Upper lobe of left lung (tissue), 6 donors: ENCODE results near the gene COMMD7. TPM values are rescaled to one million over a fixed set of nuclear protein-coding genes. Genes with fewer than 3 reads are reported as not detected.

ENCODE experiments used
- ATAC-seq, 2 donors: fragments of 200-7000 bp; cut with Tn5 transposase; one replicate each; pipeline ENCODE4 v1.9.1; 2022; ENCODE audit warnings: mild to moderate bottlenecking in 2 of 2, moderate library complexity in 2 of 2; ENCODE audit not compliant: low FRiP score in 2 of 2
- DNase-seq, 2 donors: peaks; one replicate each; pipeline ENCODE4 v3.0.0-alpha.2; 2019 to 2020
- H3K27ac ChIP-seq, 4 donors: fragments of 200-600 bp; sonication (generic); one replicate each; pipeline ENCODE4 v1.5.1; 2016 to 2019
- H3K27me3 ChIP-seq, 4 donors: fragments of 200-600 bp; sonication (generic); one replicate each; pipeline ENCODE4 v1.5.1; 2017 to 2019
- H3K36me3 ChIP-seq, 4 donors: fragments of 200-600 bp; sonication (generic); one replicate each; pipeline ENCODE4 v1.5.1; 2016 to 2019
- H3K4me1 ChIP-seq, 4 donors: fragments of 200-600 bp; sonication (generic); one replicate each; pipeline ENCODE4 v1.5.1; 2018 to 2019
- H3K4me3 ChIP-seq, 4 donors: fragments of 200-600 bp; sonication (generic); one replicate each; pipeline ENCODE4 v1.5.1; 2017 to 2019; ENCODE audit warnings: mild to moderate bottlenecking in 2 of 4, moderate library complexity in 1 of 4
- H3K9me3 ChIP-seq, 4 donors: fragments of 200-600 bp; sonication (generic); one replicate each; pipeline ENCODE4 v1.5.1; 2018 to 2019
- EP300 ChIP-seq, 4 donors: sonication (generic); formaldehyde crosslinking; IDR thresholded peaks; one replicate each; pipeline ENCODE4 v1.5.1; 2017; ENCODE audit warnings: antibody characterized with exemption in 4 of 4, control low read depth in 2 of 4
- POLR2A ChIP-seq, 4 donors: fragments of 450-650 bp; IDR thresholded peaks; one replicate each; pipeline ENCODE4 v1.5.1; 2016 to 2017; ENCODE audit warnings: antibody characterized with exemption in 4 of 4, mild to moderate bottlenecking in 2 of 4
- POLR2AphosphoS5 ChIP-seq, 2 donors: sonication (generic); formaldehyde crosslinking; IDR thresholded peaks; one replicate each; pipeline ENCODE4 v1.5.1; 2017; ENCODE audit warnings: antibody characterized with exemption in 2 of 2
- WGBS, 2 donors: methylation state at CpG; one replicate each; pipeline ENCODE4 v1.1.5; 2017 to 2018; 5-methylcytosine and 5-hydroxymethylcytosine counted together
- total RNA-seq, 6 donors: library from RNA; depleted of rRNA in 4 of 6; stranded (reverse); fragments of >200 nt in 4 of 6; gene quantifications; one replicate each; pipeline versions ENCODE4 v1.1.0 to v1.2.1, GENCODE V29; 2016 to 2021
- TF ChIP-seq, protein P1 (sequence below), 6 experiments: fragments of 450-650 bp in 4 of 6; fragments of 200-600 bp in 2 of 6; sonication (generic) in 2 of 6; IDR thresholded peaks; one replicate each; pipeline ENCODE4 v1.5.1; 2016 to 2019; ENCODE audit warnings: antibody characterized with exemption in 6 of 6
- donor health status: DM: no; HTN: no; CAD: no; lungs with moderate emphysema.
- donor health status: DM: no; HTN: yes; CAD: no; lungs with severe emphysema.

COMMD7 gene
- total RNA-seq, 6 donors from 2014 or later, result 22.4 to 37.4 (median 27.3) TPM

DNA sequence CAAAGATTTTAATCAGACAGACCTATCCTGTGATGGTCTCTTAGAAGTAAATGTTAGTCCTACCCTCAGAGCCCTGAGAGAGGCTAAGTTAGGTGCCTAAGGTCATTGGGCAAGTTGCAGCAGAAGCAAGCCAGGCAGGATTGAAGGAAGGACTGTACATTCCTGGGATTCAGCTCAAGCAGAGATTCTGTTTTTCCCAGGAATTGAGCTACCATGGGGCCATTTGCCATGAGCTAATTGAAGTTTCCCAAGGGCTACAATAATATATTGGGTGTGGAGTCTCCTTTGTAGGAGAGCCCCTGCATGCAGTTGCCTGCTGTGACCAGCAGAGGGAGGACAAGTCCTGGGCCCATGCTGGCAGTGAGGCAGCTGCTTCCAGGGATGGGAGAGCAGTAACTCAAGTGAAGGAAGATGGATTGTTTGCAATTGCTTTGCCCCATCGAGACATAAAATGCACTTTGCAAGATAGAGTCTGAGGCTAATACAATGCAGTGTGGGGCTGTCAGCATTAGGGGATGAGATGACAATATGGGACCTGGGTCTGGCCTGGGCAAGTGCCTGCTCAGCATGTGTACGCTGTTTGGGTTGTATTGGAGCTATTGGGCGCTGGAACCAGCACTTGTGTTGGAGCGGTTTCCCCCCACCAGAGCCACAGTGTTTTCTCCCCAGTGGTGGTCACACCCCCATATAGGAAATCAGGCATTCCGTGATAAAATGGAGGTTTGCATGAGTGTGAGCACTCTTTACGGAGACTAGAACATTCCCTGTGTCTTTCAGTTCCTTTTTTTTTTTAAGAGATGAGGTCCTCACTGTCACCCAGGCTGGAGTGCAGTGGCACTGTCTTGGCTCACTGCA is 46.9 kb upstream of the COMMD7 start:
- DNase-seq (peak in 1 of 2 donors; percentile 70), ATAC-seq (peak; percentile 72 to 93)
- H3K4me1 ChIP-seq, result no peaks in the 10 kb centered on the region
- TF ChIP-seq, protein P1, sequence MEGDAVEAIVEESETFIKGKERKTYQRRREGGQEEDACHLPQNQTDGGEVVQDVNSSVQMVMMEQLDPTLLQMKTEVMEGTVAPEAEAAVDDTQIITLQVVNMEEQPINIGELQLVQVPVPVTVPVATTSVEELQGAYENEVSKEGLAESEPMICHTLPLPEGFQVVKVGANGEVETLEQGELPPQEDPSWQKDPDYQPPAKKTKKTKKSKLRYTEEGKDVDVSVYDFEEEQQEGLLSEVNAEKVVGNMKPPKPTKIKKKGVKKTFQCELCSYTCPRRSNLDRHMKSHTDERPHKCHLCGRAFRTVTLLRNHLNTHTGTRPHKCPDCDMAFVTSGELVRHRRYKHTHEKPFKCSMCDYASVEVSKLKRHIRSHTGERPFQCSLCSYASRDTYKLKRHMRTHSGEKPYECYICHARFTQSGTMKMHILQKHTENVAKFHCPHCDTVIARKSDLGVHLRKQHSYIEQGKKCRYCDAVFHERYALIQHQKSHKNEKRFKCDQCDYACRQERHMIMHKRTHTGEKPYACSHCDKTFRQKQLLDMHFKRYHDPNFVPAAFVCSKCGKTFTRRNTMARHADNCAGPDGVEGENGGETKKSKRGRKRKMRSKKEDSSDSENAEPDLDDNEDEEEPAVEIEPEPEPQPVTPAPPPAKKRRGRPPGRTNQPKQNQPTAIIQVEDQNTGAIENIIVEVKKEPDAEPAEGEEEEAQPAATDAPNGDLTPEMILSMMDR (IDR thresholded peaks at IDR 0.05), result peak; percentile 90 to 99 (median 94)
- TF ChIP-seq EP300 (IDR thresholded peaks at IDR 0.05) (no peak), POLR2AphosphoS5 (IDR thresholded peaks at IDR 0.05) (no peak)
- H3K4me3 ChIP-seq, result no peak overlapping the region
- no peaks in the 10 kb centered on the region for H3K9me3 ChIP-seq
- 65 to 67% methylated on average over 6 of the region's 6 CpGs for WGBS, 2 donors
- H3K27ac ChIP-seq, result no peak overlapping the region
- H3K27me3 ChIP-seq, result no peaks in the 10 kb centered on the region
- H3K36me3 ChIP-seq, result peaks cover 0 to 10% (median 0%) of the 10 kb centered on the region in 4 donors

DNA sequence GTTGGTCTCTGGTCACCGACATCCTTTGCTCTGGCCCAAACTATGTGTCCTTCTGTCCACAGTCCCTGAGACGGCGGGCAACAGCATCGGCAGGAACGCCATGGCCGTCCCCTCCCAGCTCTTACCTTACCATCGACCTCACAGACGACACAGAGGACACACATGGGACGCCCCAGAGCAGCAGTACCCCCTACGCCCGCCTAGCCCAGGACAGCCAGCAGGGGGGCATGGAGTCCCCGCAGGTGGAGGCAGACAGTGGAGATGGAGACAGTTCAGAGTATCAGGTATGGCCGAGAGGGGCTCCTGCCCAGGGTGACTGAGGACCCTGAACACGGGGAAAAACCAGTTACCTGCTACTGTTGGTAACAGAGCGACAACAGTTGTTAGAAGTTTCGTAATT is 43.9 kb upstream of the COMMD7 start:
- Histone ChIP-seq H3K9me3 (no peaks in the 10 kb centered on the region), H3K36me3 (peaks cover 0 to 10% (median 0%) of the 10 kb centered on the region in 4 donors), H3K4me3 (no peak overlapping the region), H3K27ac (no peak overlapping the region), H3K4me1 (no peaks in the 10 kb centered on the region), H3K27me3 (no peaks in the 10 kb centered on the region)
- no peak for ATAC-seq
- TF ChIP-seq POLR2AphosphoS5 (IDR thresholded peaks at IDR 0.05) (no peak), POLR2A (IDR thresholded peaks at IDR 0.05) (no peak), EP300 (IDR thresholded peaks at IDR 0.05) (no peak)
- TF ChIP-seq, protein P1 (IDR thresholded peaks at IDR 0.05), result no peak
- peak in 1 of 2 donors; percentile 50 for DNase-seq
- WGBS, 2 donors, result 88 to 96% methylated on average over 13 to 16 of the region's 16 CpGs

DNA sequence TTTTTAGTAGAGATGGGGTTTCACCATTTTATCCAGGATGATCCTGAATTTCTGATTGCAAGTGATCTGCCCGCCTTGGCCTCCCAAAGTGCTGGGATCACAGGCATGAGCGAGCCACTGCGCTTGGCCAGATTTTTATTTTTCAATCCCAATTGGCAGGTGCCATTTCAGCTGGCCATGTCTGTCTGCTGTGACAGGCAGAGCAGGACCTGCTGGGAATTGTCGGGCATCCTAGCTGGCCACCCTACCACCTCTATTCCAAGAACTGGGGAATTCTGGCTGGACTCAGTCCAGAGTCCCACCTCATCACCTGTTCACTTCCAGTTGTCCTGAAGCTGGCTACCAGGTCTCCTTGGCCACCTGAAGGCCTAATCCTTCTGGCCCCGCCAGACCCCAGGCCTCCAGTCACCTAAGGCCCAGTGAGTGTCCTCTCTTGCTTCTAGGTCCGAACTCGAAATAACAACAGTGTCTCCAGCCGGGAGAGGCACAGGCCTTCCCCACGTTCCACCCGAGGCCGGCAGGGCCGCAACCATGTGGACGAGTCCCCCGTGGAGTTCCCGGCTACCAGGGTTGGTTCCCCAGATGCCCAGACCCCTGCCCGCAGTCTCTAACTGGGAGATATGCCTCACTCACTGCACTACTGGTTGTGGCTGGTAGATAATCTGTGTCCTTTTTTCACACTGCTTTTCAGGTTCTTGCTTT is 42.9 kb upstream of the COMMD7 start:
- 96% methylated on average over 16 of the region's 16 CpGs for WGBS, 2 donors
- no peak overlapping the region for H3K27ac ChIP-seq
- H3K4me3 ChIP-seq, result no peak overlapping the region
- ATAC-seq (no peak), DNase-seq (peak in 1 of 2 donors; percentile 54)
- no peaks in the 10 kb centered on the region for H3K4me1 ChIP-seq
- H3K36me3 ChIP-seq, result peaks cover 0 to 10% (median 0%) of the 10 kb centered on the region in 4 donors
- no peaks in the 10 kb centered on the region for H3K27me3 ChIP-seq
- no peak for TF ChIP-seq POLR2A (IDR thresholded peaks at IDR 0.05)
- TF ChIP-seq EP300 (IDR thresholded peaks at IDR 0.05), result no peak
- TF ChIP-seq, protein P1 (IDR thresholded peaks at IDR 0.05), result no peak
- TF ChIP-seq POLR2AphosphoS5 (IDR thresholded peaks at IDR 0.05), result no peak
- no peaks in the 10 kb centered on the region for H3K9me3 ChIP-seq

DNA sequence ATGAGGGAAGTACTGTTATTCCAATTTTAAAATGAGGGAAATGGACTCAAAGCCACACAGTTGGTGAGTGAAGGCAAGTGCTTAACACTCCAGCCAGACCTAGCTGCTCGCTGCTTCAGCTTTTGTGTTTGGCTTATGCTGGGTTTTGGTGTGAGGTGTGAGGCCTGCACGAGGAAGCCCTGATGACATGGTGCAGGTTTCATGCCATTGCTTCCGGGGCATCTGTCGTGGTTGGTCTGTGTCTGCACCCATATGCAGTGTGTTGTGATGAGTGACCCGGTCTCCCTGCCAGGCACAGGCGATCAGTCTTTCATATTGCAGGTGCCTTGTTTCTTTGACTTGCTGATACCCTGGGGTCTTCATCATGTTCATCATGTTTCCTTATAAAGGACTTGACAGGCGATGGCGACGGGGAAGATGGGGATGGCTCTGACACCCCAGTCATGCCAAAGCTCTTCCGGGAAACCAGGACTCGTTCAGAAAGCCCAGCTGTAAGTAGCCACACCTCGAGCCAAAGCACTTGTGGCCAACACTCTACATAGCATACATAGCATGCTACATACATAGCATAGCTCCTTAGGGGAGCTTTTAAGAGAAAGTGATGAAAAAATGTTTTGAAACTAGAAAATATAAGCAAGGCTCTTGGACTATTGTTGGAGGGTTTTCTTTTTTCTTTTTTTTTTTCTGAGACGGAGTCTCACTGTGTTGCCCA is 41.3 kb upstream of the COMMD7 start:
- TF ChIP-seq, protein P1 (IDR thresholded peaks at IDR 0.05), result no peak
- TF ChIP-seq EP300 (IDR thresholded peaks at IDR 0.05), result no peak
- TF ChIP-seq POLR2A (IDR thresholded peaks at IDR 0.05), result no peak
- no peak for TF ChIP-seq POLR2AphosphoS5 (IDR thresholded peaks at IDR 0.05)
- Histone ChIP-seq H3K27ac (no peak overlapping the region), H3K9me3 (no peaks in the 10 kb centered on the region), H3K36me3 (peaks cover 0 to 10% (median 0%) of the 10 kb centered on the region in 4 donors), H3K27me3 (no peaks in the 10 kb centered on the region), H3K4me3 (no peak overlapping the region), H3K4me1 (no peaks in the 10 kb centered on the region)
- ATAC-seq (no peak), DNase-seq (no peak)
- WGBS, 2 donors, result 88 to 90% methylated on average over 10 to 13 of the region's 13 CpGs
